GM10847 (cell line): ENCODE measurements around the gene HYAL2.

ENCODE experiments used
- POLR2A ChIP-seq: IDR thresholded peaks from 2 replicates; pipeline ENCODE4 v1.6.1; 2011; ENCODE audit not compliant: insufficient read length; ENCODE audit errors: extremely low read depth

HYAL2 gene

GRCh38 chr3:50353245-50354004, 30.9 kb upstream of the HYAL2 start:
- TF ChIP-seq POLR2A = no peak

- no peak for TF ChIP-seq POLR2A
Measured at GRCh38 chr3:50352781-50353180, 30.2 kb upstream of the HYAL2 start.

- TF ChIP-seq POLR2A = no peak
Measured at GRCh38 chr3:50351323-50351697, 28.8 kb upstream of the HYAL2 start.

- peak; percentile 92 for TF ChIP-seq POLR2A
Measured at GRCh38 chr3:50350527-50351322, 28.2 kb upstream of the HYAL2 start, which contains the start of the genes CYB561D2 and NPRL2. Gene CYB561D2, plus strand, starts transcription at chr3:50350862. Its CDS starts 572 bp downstream, at chr3:50351434. Gene NPRL2, minus strand, starts transcription at chr3:50350775. Its CDS starts 123 bp downstream, at chr3:50350652.

- no peak for TF ChIP-seq POLR2A
Measured at GRCh38 chr3:50350213-50350526, 27.6 kb upstream of the HYAL2 start.

GRCh38 chr3:50347187-50347813, 24.8 kb upstream of the HYAL2 start:
- no peak for TF ChIP-seq POLR2A

DNA sequence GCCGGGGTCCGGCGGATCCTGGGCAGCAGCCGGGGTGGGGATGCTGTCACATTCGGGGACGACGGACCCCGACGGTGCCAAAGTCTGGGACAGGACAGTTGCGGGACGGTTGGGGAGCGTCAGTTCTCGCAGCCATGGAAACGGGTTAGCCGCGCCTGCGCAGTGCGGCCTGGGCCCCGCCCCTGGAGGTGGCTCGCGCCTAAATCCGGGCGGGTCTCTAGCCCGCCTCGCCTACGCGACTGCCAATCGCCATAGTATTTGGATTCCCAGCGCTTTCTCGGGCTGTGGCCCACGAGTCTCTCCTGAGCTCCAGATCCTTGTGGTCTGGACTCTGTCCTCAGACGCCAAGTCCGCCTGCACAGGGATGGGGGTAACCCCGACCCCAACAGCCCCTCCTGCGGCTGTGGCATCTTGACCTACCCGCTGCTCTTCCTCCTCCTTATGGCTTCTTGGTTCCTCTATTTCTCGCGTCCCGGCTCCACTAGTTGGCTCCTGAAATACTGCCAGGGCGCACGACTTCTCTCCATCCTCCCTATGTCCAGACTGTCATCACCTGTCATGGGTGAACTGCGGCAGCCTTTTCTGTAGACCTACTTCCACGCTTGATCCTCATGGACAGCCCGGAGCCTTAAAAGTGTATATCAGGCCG, 23.2 kb upstream of the HYAL2 start, which contains the start of gene ZMYND10:
TSS of gene ZMYND10 (minus strand) at position 147 of the 649 bp plus-strand sequence. CDS start 153 bp downstream, outside the sequence.
- TF ChIP-seq POLR2A = no peak

- TF ChIP-seq POLR2A = no peak
Measured at GRCh38 chr3:50345008-50345407, 22.5 kb upstream of the HYAL2 start.

- TF ChIP-seq POLR2A = no peak
Measured at GRCh38 chr3:50342813-50343633, 20.5 kb upstream of the HYAL2 start.

DNA sequence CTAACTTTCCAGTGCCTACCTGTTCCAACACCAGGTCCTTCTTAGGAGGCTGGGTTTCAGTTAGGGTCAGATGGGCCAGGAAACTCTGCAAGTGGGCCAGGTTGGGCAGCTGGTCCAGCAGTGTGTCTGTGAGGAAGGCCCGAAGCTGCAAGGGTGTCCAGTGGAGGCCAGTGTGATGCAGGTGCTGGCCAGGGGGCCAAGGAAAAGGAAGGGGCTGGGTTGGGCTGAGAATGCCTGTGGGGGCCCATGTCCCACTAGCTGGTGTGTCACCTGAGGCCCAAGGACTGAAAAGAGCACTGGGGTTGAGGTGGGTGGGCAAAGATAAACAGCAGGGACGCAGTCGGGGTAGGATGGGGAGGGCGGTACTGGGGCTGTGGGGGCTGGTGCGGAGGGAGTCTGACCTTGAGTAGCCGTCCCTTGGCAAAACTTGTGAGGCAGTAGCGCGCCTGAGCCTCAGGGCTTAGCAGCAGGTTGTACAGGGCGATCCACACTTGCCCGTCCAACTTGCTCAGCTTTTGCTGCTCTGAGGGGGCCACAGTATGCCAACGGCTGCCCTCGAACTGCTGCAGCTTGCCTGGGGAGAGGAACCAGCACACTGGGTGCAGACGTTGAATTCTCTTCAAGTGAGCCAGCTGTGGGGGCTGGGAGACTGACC, 19.6 kb upstream of the HYAL2 start:
- no peak for TF ChIP-seq POLR2A

DNA sequence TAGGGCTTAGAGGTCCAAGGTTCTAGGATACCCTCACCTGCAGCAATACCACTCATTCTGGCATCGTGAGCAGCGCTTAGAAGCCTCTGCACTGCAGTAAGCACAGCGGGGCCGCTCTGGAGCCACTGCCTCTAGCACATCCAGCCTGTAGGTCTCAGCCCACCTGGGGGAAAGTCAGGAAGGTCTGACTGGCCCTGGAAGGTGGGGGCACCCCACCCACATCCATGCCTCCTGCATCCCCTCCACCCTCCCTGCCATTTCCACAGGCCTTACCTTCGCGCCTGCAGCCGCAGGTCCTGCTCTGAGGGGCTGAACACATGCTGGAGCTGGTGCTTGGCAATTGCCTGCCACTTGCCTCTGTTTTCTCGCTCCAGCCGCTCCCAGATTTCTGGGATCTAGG, 19.0 kb upstream of the HYAL2 start:
- TF ChIP-seq POLR2A = no peak

- peak; percentile 62 for TF ChIP-seq POLR2A
Measured at GRCh38 chr3:50340448-50341329, 18.1 kb upstream of the HYAL2 start, which contains the start of gene RASSF1. Gene RASSF1, minus strand, starts transcription at chr3:50340836. Its CDS starts 31 bp downstream, at chr3:50340805.

GRCh38 chr3:50340147-50340447, 17.6 kb upstream of the HYAL2 start:
- TF ChIP-seq POLR2A = no peak
